AG04450 (cell line): ENCODE measurements around the gene MTA1. TPM values are rescaled to one million over a fixed set of nuclear protein-coding genes. Genes with fewer than 3 reads are reported as not detected.

ENCODE experiments used
- CTCF ChIA-PET: fragments of 300-600, 350-600 bp; formaldehyde crosslinking; extraction: SDS; loops from one replicate; lab custom pipeline; 2022; ENCODE audit warnings: antibody characterized with exemption, inconsistent platforms; lab: Charles Lee
- POLR2A ChIA-PET: fragments of 350-600 bp; formaldehyde crosslinking; extraction: SDS; loops from one replicate; lab custom pipeline; 2021; ENCODE audit warnings: antibody characterized with exemption, inconsistent platforms; lab: Yijun Ruan, JAX
- DNase-seq: peaks from one replicate; pipeline ENCODE4 v3.0.0-alpha.2; 2011; ENCODE audit warnings: low read depth, low spot score
- H3K27ac ChIP-seq: one replicate; pipeline ENCODE4 v1.5.1; 2012; ENCODE audit warnings: low read depth, low read length, control low read depth
- H3K27me3 ChIP-seq: one replicate; pipeline ENCODE4 v1.6.0; 2012; ENCODE audit warnings: low read length; ENCODE audit not compliant: control insufficient read depth, insufficient read depth
- H3K4me3 ChIP-seq: 2 replicates; pipeline ENCODE4 v1.5.1; 2011; ENCODE audit warnings: mild to moderate bottlenecking, low read depth, low read length, control low read depth
- H3K9me3 ChIP-seq: 2 replicates; pipeline ENCODE4 v1.5.1; 2012; ENCODE audit warnings: low read length; ENCODE audit not compliant: control insufficient read depth, insufficient read depth
- CTCF ChIP-seq: IDR thresholded peaks from 2 replicates; pipeline ENCODE4 v1.5.1; 2011; ENCODE audit warnings: low read depth, low read length, control low read depth, inconsistent platforms
- polyA minus RNA-seq: library from RNA; depleted of rRNA, polyadenylated mRNA; stranded (reverse); fragments of >200 nt; gene quantifications from 2 replicates; pipeline ENCODE4 v1.2.3, GENCODE V29; 2011; rRNA and poly(A)+ RNA removed
- polyA plus RNA-seq: library from polyadenylated mRNA; depleted of rRNA; stranded (reverse); fragments of >200 nt; gene quantifications from 2 replicates; pipeline ENCODE4 v1.2.3, GENCODE V29; 2011; rRNA removed

Gene MTA1
- polyA plus RNA-seq (36.0 and 48.0 TPM in 2 replicates), polyA minus RNA-seq (43.6 and 52.1 TPM in 2 replicates)

GRCh38 chr14:105419195-105420091, at the start of gene MTA1:
Gene MTA1 (plus strand): TSS chr14:105419827. CDS start chr14:105420036, 209 bp downstream.
- POLR2A ChIA-PET: no interaction called here
- Histone ChIP-seq H3K4me3 (peak within 1 kb of the TSS; percentile 80), H3K27me3 (no peaks in the 10 kb centered on the region), H3K27ac (peak within 1 kb of the TSS; percentile 11), H3K9me3 (no peaks in the 10 kb centered on the region; the same call in 1 of the 2 replicates)
- no peak for DNase-seq
- CTCF ChIA-PET: interaction anchor here (1.3 to 1.4 kb wide), 2 partner anchors 49 to 61 kb away, joined by 4 to 5 read pairs; no protein-coding TSS in a partner anchor
- TF ChIP-seq CTCF: no peak

DNA sequence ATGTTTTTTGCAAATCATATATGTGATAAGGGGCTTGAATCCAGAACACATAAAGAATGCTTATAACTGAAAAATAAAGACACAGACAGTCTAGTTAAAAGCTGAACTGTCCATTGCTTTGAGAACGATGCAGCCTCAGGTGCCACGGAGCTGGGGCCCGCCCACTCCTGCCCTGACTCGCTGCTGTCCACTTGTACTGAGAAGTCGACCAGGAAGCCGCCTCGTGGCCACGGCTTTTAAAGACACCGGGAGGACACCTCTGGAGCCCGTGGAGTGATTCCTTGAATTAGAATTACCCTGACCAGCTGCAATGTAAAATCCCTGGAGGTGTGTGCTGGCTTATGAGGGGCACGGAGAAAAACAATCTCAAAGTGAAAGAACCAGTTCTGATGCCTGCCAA, 45.2 kb upstream of the MTA1 start:
- TF ChIP-seq CTCF: no peak
- H3K4me3 ChIP-seq: no peak overlapping the region
- H3K27ac ChIP-seq: no peak overlapping the region
- no peaks in the 10 kb centered on the region for H3K27me3 ChIP-seq
- DNase-seq: no peak
- ChIA-PET CTCF (interaction anchor here (0.7 to 0.9 kb wide), 2 partner anchors 26 to 106 kb away, joined by 5 to 7 read pairs; no protein-coding TSS in a partner anchor), POLR2A (no interaction called here)
- no peaks in the 10 kb centered on the region; the same call in 1 of the 2 replicates for H3K9me3 ChIP-seq

- POLR2A ChIA-PET: no interaction called here
Observed at GRCh38 chr14:105375635-105376057, 44.0 kb upstream of the MTA1 start.

DNA sequence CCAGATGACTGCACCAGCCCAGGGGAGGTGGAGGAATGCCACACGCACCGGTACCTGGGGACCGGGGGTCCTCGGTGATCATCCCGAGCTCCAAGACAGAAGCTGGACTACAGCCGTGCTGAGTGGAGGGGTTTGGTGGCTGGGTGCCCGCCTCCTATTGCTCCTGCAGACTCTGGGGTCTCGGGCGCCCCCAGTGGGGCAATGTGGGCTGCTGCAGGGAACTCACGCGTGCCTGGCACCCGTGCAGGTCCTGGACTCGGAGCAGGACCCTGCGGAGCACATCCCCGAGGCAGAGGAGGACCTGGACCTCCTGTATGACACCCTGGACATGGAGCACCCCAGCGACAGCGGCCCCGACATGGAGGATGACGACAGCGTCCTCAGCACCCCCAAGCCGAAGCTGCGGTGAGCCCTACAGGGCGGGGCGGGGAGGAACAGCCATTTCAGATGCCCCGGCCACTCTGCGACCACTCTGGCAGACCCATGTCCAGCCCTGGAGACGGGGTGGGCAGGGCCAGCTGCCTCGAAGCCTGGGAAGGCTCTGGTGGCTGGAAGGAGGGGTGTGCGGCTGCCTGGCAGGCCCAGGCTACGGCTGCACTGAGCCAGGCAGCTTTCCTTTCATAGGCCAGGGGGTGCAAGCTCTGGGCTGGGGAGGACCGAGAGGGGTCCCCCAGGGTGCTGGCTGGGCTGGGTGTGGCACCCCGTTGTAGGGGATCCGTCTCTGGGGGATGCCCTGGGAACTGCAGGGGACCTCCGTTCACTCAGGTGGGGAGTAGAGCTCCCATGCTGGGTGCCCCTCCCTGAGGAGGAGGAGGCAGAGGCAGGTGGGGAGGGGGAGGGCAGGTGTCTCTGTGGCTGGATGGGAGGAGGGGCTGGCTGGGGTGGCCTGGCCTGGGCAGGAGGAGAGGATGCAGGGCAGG, 42.8 kb upstream of the MTA1 start:
- Histone ChIP-seq H3K4me3 (no peak overlapping the region), H3K9me3 (no peaks in the 10 kb centered on the region; the same call in 1 of the 2 replicates), H3K27me3 (no peaks in the 10 kb centered on the region), H3K27ac (no peak overlapping the region)
- DNase-seq: no peak
- ChIA-PET CTCF (no interaction called here), POLR2A (no interaction called here)
- TF ChIP-seq CTCF: no peak

More at GRCh38 chr14:105375635-105376057, 44.0 kb upstream of the MTA1 start:
- no peak for DNase-seq
- TF ChIP-seq CTCF: no peak
- CTCF ChIA-PET: no interaction called here
- no peaks in the 10 kb centered on the region; the same call in 1 of the 2 replicates for H3K9me3 ChIP-seq
- no peak overlapping the region for H3K4me3 ChIP-seq
- H3K27me3 ChIP-seq: no peaks in the 10 kb centered on the region
- H3K27ac ChIP-seq: no peak overlapping the region
